Panc1 (cell line): ENCODE measurements around the gene TAAR5. TPM values are rescaled to one million over a fixed set of nuclear protein-coding genes. Genes with fewer than 3 reads are reported as not detected.

Experiments
- ATAC-seq: fragments of 200-7000 bp; cut with Tn5 transposase; 2 replicates; pipeline ENCODE4 v1.9.1; 2020; ENCODE audit warnings: mild to moderate bottlenecking, moderate library complexity
- BruUV-seq: library from RNA; stranded (reverse); fragments of 400-500 nt; replicated peaks from 2 replicates; lab custom pipeline; 2021; lab: Mats Ljungman, UMichigan
- CTCF ChIA-PET: fragments of 300-600 bp; sonication (Branson Sonifier 250); formaldehyde crosslinking; loops from one replicate; lab custom pipeline; 2022; ENCODE audit warnings: antibody characterized with exemption; lab: Charles Lee
- POLR2A ChIA-PET: fragments of 300-600 bp; sonication (Branson Sonifier 250); formaldehyde crosslinking; loops from one replicate; lab custom pipeline; 2022; ENCODE audit warnings: antibody characterized with exemption; lab: Charles Lee
- DNase-seq: peaks from one replicate; pipeline ENCODE4 v3.0.0-alpha.2; 2010; ENCODE audit warnings: low read depth, low spot score
- H3K27ac ChIP-seq: 2 replicates; pipeline ENCODE4 v1.5.1; 2011; ENCODE audit warnings: mild to moderate bottlenecking, low read length, inconsistent platforms
- H3K27me3 ChIP-seq: fragments of 200-500 bp; sonication (Bioruptor generic); 2 replicates; pipeline ENCODE4 v1.6.0; 2014; ENCODE audit warnings: low read length, inconsistent platforms; ENCODE audit not compliant: control insufficient read depth, insufficient read depth
- H3K36me3 ChIP-seq: fragments of 200-500 bp; sonication (Bioruptor generic); 2 replicates; pipeline ENCODE4 v1.5.1; 2014; ENCODE audit warnings: inconsistent platforms, mild to moderate bottlenecking, low read length, moderate library complexity; ENCODE audit not compliant: control insufficient read depth, insufficient read depth
- H3K4me1 ChIP-seq: 2 replicates; pipeline ENCODE4 v1.5.1; 2011; ENCODE audit warnings: inconsistent platforms, mild to moderate bottlenecking, low read length, moderate library complexity; ENCODE audit not compliant: control insufficient read depth, insufficient read depth
- H3K4me3 ChIP-seq, 2 experiments: 2 replicates each; pipeline ENCODE4 v1.5.1; 2011 to 2012; ENCODE audit warnings: low read depth in 2 of 2, low read length in 2 of 2, mild to moderate bottlenecking in 2 of 2, inconsistent platforms in 1 of 2, moderate library complexity in 1 of 2
- H3K9me3 ChIP-seq: fragments of 200-500 bp; sonication (Bioruptor generic); 2 replicates; pipeline ENCODE4 v1.5.1; 2014; ENCODE audit warnings: low read depth, mild to moderate bottlenecking, inconsistent platforms, low read length, moderate library complexity; ENCODE audit not compliant: control insufficient read depth, insufficient read depth
- POLR2AphosphoS5 ChIP-seq: IDR thresholded peaks from 2 replicates; pipeline ENCODE4 v1.6.1; 2012; ENCODE audit warnings: mild to moderate bottlenecking, low read depth, low read length, moderate library complexity
- REST ChIP-seq, 2 experiments: IDR thresholded peaks; 2 replicates each; pipeline ENCODE4 v1.6.1; 2011 to 2012; ENCODE audit warnings: low read depth in 2 of 2, control low read depth in 1 of 2, low read length in 1 of 2, mild to moderate bottlenecking in 1 of 2, moderate library complexity in 1 of 2; ENCODE audit not compliant: insufficient read depth in 1 of 2
- SIN3A ChIP-seq: IDR thresholded peaks from 2 replicates; pipeline ENCODE4 v1.6.1; 2012; ENCODE audit warnings: low read depth, mild to moderate bottlenecking, low read length, moderate library complexity, borderline replicate concordance; ENCODE audit not compliant: insufficient read depth
- TCF7L2 ChIP-seq: IDR thresholded peaks from 2 replicates; pipeline ENCODE4 v1.6.1; 2011; ENCODE audit warnings: mild to moderate bottlenecking, low read depth, low read length, inconsistent platforms
- in situ Hi-C: cut with HindIII; loops from 2 replicates; pipeline ENCODE4 v1.10.0; 2016; ENCODE audit warnings: low sequenced_read_pairs, low pct_unique_long_range_greater_than_20kb
- intact Hi-C: fragments of 100-400 bp; cut with micrococcal nuclease; formaldehyde crosslinking; loops from one replicate; pipeline ENCODE4 v1.10.0; 2022; ENCODE audit not compliant: unreplicated experiment
- total RNA-seq: library from RNA; stranded (reverse); gene quantifications from one replicate; pipeline ENCODE4 v1.2.1, GENCODE V29; 2021; ENCODE audit not compliant: unreplicated experiment
- TF ChIP-seq, protein P1 (sequence below): fragments of 450-650 bp; IDR thresholded peaks from 2 replicates; pipeline ENCODE4 v1.5.1; 2017; ENCODE audit warnings: mild to moderate bottlenecking

TAAR5 gene
- total RNA-seq, 1 experiment from 2014 or later, result not detected

- Histone ChIP-seq H3K27ac (no peak within 1 kb of the TSS), H3K9me3 (no peaks in the 10 kb centered on the region), H3K27me3 (no peaks in the 10 kb centered on the region), H3K4me3 (no peak within 1 kb of the TSS), H3K4me1 (no peaks in the 10 kb centered on the region), H3K36me3 (no peaks in the 10 kb centered on the region)
- ChIA-PET POLR2A (no interaction called here), CTCF (no interaction called here)
- no TSS peak for BruUV-seq
- DNase-seq (no peak), ATAC-seq (no peak)
- intact Hi-C loops (no loop called here), in situ Hi-C loops (no loop called here)
- TF ChIP-seq POLR2AphosphoS5 (no peak), SIN3A (no peak), TCF7L2 (no peak), REST (IDR thresholded peaks at IDR 0.05; ENCODE audit: insufficient read depth in 1 of 2, low read depth in 2 of 2, low read length in 1 of 2) (no peak)
- TF ChIP-seq, protein P1, sequence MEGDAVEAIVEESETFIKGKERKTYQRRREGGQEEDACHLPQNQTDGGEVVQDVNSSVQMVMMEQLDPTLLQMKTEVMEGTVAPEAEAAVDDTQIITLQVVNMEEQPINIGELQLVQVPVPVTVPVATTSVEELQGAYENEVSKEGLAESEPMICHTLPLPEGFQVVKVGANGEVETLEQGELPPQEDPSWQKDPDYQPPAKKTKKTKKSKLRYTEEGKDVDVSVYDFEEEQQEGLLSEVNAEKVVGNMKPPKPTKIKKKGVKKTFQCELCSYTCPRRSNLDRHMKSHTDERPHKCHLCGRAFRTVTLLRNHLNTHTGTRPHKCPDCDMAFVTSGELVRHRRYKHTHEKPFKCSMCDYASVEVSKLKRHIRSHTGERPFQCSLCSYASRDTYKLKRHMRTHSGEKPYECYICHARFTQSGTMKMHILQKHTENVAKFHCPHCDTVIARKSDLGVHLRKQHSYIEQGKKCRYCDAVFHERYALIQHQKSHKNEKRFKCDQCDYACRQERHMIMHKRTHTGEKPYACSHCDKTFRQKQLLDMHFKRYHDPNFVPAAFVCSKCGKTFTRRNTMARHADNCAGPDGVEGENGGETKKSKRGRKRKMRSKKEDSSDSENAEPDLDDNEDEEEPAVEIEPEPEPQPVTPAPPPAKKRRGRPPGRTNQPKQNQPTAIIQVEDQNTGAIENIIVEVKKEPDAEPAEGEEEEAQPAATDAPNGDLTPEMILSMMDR, result no peak
These were observed 19.2 kb downstream of the TAAR5 start, which contains the start of gene TAAR6 for GRCh38 chr6:132570221-132570777. Gene TAAR6 (plus strand): TSS chr6:132570322. CDS start chr6:132570322, 0 bp downstream.

GRCh38 chr6:132569170-132569569 is 20.4 kb downstream of the TAAR5 start:
- CTCF ChIA-PET, result no interaction called here
- intact Hi-C loops, result no loop called here
- in situ Hi-C loops, result no loop called here
- no TSS peak for BruUV-seq
- Histone ChIP-seq H3K27ac (no peak overlapping the region), H3K9me3 (no peaks in the 10 kb centered on the region), H3K4me1 (no peaks in the 10 kb centered on the region), H3K4me3 (no peak overlapping the region), H3K36me3 (no peaks in the 10 kb centered on the region), H3K27me3 (no peaks in the 10 kb centered on the region)
- POLR2A ChIA-PET, result no interaction called here
- TF ChIP-seq, protein P1, result no peak
- no peak for TF ChIP-seq POLR2AphosphoS5
- no peak for TF ChIP-seq SIN3A
- no peak for TF ChIP-seq REST (IDR thresholded peaks at IDR 0.05; ENCODE audit: insufficient read depth in 1 of 2, low read depth in 2 of 2, low read length in 1 of 2)
- TF ChIP-seq TCF7L2, result no peak
- ATAC-seq (no peak), DNase-seq (no peak)
